ENCODE data around the gene ZNF77. TPM values are rescaled to one million over a fixed set of nuclear protein-coding genes. Genes with fewer than 3 reads are reported as not detected.

ZNF77 gene
- total RNA-seq, 1 donor from 2014 or later, result 4.2 TPM

DNA sequence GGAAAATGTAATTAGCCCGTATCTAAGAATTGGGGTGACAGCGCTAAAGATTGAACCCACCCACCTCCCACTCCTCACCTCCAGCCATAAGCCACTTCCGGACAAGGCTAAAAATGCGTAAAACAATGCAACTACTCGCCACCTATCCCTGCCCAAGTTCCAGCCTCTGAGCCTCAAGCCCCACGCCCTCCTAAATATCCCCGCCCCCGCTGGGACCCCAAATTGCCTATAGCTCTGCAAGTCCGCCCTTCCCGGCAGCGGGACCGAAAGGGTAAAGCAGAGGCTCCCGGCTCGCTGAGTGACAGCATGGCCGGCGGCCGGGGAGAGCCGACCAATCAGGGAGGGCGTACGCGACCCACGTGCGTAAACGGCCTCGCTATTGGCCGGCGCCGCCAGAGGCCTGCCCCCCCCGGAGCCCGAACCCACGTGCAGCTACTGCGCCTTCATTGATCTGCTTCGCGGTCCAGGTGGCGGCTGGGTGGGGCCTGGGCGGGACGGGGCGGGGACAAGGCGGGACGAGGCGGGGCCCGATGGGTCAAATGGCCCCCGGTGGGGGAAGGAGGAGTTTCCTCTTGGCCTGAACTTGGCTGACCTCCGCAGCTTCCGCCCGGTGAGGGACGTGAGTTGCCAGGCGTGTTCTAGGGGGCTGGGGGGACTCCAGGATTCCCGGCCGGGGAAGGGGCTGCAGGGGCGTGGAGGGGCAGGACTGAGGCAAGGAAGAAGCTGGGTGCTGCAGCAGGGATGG lies 32.4 kb upstream of the ZNF77 start, which contains the start of gene TLE6:
Gene TLE6 (plus strand): TSS at position 564 of the 745 bp plus-strand sequence. CDS start 670 bp downstream, outside the sequence.
- H3K27ac ChIP-seq, result peak within 1 kb of the TSS; percentile 66
- peak; percentile 96 for ATAC-seq

GRCh38 chr19:2976609-2977000 lies 31.8 kb upstream of the ZNF77 start:
- Histone ChIP-seq H3K9me3 (no peaks in the 10 kb centered on the region), H3K36me3 (no peaks in the 10 kb centered on the region), H3K27me3 (no peaks in the 10 kb centered on the region), H3K4me1 (peaks cover 64% of the 10 kb centered on the region), H3K4me3 (peak overlapping the region; percentile 57), H3K27ac (peak overlapping the region; percentile 66)
- intact Hi-C loops (cut with DNase I), result no loop called here
- DNase-seq (no peak), ATAC-seq (no peak)
- TF ChIP-seq, protein P1, sequence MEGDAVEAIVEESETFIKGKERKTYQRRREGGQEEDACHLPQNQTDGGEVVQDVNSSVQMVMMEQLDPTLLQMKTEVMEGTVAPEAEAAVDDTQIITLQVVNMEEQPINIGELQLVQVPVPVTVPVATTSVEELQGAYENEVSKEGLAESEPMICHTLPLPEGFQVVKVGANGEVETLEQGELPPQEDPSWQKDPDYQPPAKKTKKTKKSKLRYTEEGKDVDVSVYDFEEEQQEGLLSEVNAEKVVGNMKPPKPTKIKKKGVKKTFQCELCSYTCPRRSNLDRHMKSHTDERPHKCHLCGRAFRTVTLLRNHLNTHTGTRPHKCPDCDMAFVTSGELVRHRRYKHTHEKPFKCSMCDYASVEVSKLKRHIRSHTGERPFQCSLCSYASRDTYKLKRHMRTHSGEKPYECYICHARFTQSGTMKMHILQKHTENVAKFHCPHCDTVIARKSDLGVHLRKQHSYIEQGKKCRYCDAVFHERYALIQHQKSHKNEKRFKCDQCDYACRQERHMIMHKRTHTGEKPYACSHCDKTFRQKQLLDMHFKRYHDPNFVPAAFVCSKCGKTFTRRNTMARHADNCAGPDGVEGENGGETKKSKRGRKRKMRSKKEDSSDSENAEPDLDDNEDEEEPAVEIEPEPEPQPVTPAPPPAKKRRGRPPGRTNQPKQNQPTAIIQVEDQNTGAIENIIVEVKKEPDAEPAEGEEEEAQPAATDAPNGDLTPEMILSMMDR (IDR thresholded peaks at IDR 0.05), result no peak

More for the DNA sequence above, 32.4 kb upstream of the ZNF77 start, which contains the start of gene TLE6:
- TF ChIP-seq, protein P1 (IDR thresholded peaks at IDR 0.05), result no peak
- peak; percentile 98 for DNase-seq
- Histone ChIP-seq H3K9me3 (no peaks in the 10 kb centered on the region), H3K4me3 (peak within 1 kb of the TSS; percentile 57), H3K27me3 (no peaks in the 10 kb centered on the region), H3K4me1 (peaks cover 61% of the 10 kb centered on the region), H3K36me3 (no peaks in the 10 kb centered on the region)
- intact Hi-C loops (cut with DNase I), result no loop called here

DNA sequence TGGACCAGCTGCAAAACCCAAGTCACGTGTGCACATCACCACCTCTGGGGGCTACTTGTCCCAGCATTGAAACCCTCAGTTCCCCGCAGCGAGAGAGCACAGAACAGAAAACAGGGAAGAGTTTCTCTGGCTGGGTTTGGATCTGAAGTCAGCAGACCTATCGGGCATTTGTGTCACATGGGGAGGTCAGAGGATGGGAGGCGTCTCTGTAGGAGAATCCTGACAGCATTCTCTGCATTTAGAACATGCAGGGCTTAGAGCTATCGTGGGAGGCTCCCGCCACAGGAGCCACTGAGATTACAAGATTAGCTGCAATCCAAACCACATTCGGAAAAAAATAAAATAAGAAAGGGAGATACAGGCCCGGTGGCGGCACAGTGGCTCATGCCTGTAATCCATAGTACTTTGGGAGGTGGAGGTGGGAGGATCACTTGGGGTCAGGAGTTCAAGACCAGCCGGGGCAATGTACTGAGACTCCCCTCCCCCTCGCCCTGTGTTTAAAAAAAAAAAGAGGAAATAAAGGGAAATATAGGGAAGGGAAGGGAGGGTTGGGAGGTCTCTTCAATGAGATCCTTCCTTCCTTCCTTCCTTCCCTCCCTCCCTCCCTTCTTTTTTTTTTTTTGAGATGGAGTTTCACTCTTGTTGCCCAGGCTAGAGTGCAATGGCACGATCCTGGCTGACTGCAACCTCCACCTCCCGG lies 29.7 kb upstream of the ZNF77 start:
- H3K36me3 ChIP-seq, result no peaks in the 10 kb centered on the region
- H3K9me3 ChIP-seq, result no peaks in the 10 kb centered on the region
- no peak overlapping the region for H3K4me3 ChIP-seq
- H3K27me3 ChIP-seq, result no peaks in the 10 kb centered on the region
- DNase-seq (peak; percentile 74), ATAC-seq (peak; percentile 52)
- H3K27ac ChIP-seq, result peak overlapping the region; percentile 62
- H3K4me1 ChIP-seq, result peaks cover 82% of the 10 kb centered on the region
- intact Hi-C loops (cut with DNase I), result no loop called here
- TF ChIP-seq, protein P1 (IDR thresholded peaks at IDR 0.05), result no peak

DNA sequence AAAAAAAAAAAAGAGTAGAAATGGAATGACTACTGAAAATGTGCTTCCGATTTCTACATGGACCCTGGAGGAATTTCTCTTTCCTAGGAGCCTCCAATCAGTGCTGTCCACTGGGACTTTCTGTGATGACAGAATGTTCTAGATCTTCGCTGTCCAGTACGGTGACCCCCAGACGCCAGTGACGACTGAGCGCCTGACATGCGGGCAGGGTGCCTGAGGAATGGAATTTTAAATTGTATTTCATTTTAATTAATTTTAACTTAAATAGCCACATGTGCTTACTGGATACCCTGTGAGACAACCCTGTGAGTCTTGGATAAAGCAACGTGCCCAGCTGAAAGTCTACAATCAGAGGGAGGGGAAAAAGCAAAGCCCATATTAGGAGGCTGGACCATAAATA lies 28.5 kb upstream of the ZNF77 start:
- intact Hi-C loops (cut with DNase I), result no loop called here
- no peak for DNase-seq
- no peaks in the 10 kb centered on the region for H3K36me3 ChIP-seq
- no peak overlapping the region for H3K4me3 ChIP-seq
- H3K9me3 ChIP-seq, result no peaks in the 10 kb centered on the region
- no peaks in the 10 kb centered on the region for H3K27me3 ChIP-seq
- peak overlapping the region; percentile 90 for H3K27ac ChIP-seq
- no peak for ATAC-seq
- TF ChIP-seq, protein P1 (IDR thresholded peaks at IDR 0.05), result no peak
- H3K4me1 ChIP-seq, result peaks cover 86% of the 10 kb centered on the region

DNA sequence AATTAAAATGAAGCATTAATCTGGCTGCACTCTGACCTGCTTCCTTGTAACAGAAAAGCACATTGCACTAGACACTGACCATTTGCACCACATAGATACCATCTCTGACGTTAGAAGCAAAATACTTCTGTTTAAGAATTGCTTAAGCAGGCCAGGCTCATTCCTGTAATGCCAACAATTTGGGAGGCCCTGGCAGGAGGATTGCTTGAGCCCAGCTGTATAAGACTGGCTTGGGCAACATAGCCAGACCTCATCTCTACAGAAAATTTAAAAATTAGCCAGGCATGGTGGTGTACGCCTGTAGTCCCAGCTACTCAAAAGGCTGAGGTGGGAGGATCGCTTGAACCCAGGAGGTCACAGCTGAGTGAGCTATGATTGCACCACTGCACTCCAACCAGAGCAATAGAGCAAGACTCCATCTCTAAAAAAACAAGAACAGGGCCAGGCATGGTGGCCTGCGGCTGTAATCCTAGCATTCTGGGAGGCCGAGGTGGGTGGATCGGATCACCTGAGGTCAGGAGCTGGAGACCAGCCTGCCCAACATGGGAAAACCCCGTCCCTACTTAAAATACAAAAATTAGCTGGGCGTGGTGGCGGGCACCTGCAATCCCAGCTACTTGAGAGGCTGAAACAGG lies 25.5 kb upstream of the ZNF77 start:
- peak; percentile 45 for ATAC-seq
- H3K4me3 ChIP-seq, result no peak overlapping the region
- TF ChIP-seq, protein P1 (IDR thresholded peaks at IDR 0.05), result no peak
- H3K27me3 ChIP-seq, result no peaks in the 10 kb centered on the region
- no peaks in the 10 kb centered on the region for H3K36me3 ChIP-seq
- peaks cover 62% of the 10 kb centered on the region for H3K4me1 ChIP-seq
- DNase-seq, result no peak
- peak overlapping the region; percentile 90 for H3K27ac ChIP-seq
- intact Hi-C loops (cut with DNase I), result no loop called here
- no peaks in the 10 kb centered on the region for H3K9me3 ChIP-seq

Data from upper lobe of right lung (tissue), 1 donor.